K562 (cell line): Measurements from ENCODE around the gene TRPM8. TPM values are rescaled to one million over a fixed set of nuclear protein-coding genes. Genes with fewer than 3 reads are reported as not detected.

Experiments used
- ATAC-seq: fragments of 200-7000 bp; cut with Tn5 transposase; 3 replicates; pipeline ENCODE4 v1.9.1; 2020; ENCODE audit warnings: moderate library complexity
- BruUV-seq: library from RNA; stranded (reverse); fragments of 400-500 nt; replicated peaks from 2 replicates; lab custom pipeline; 2021; lab: Mats Ljungman, UMichigan
- CTCF ChIA-PET: fragments of 300-600 bp; formaldehyde crosslinking; extraction: SDS; loops from one replicate; lab custom pipeline; 2021; ENCODE audit warnings: low intra/inter-chr PET ratio; lab: Yijun Ruan, JAX
- POLR2A ChIA-PET: fragments of 300-600, 350-650 bp; sonication (Branson Sonifier 250); formaldehyde crosslinking; extraction: SDS; loops from one replicate; lab custom pipeline; 2021; ENCODE audit warnings: antibody characterized with exemption, inconsistent platforms; lab: Yijun Ruan, JAX
- DNase-seq, 4 experiments: peaks; one replicate each; pipeline versions ENCODE4 v3.0.0 to v3.0.0-alpha.2; 2011 to 2018; ENCODE audit warnings: low spot score in 3 of 4, mixed read lengths in 3 of 4; ENCODE audit errors: extremely low read depth in 1 of 4
- FAIRE-seq: peaks from 2 replicates; lab custom pipeline; 2011; peaks lifted over from hg19 to GRCh38; lab: Jason Lieb, UNC
- H2AFZ ChIP-seq: 2 replicates; pipeline ENCODE4 v1.6.0; 2011; ENCODE audit warnings: low read depth, low read length, control low read depth, inconsistent platforms
- H3K27ac ChIP-seq: fragments of 200-600 bp; 3 replicates; pipeline ENCODE4 v1.8.0; 2011; ENCODE audit warnings: low read depth, mild to moderate bottlenecking, control low read depth, inconsistent platforms, low read length, moderate library complexity, mixed read lengths; ENCODE audit errors: extremely low read depth
- H3K27me3 ChIP-seq, 2 experiments: fragments of 300-600 bp in 1 of 2; 2 replicates in 1 of 2; 3 replicates in 1 of 2; pipeline versions ENCODE4 v1.6.0 to v1.8.0; 2011; ENCODE audit warnings: inconsistent platforms in 2 of 2, low read length in 2 of 2, mild to moderate bottlenecking in 1 of 2, mixed read lengths in 1 of 2, moderate library complexity in 1 of 2; ENCODE audit not compliant: control insufficient read depth in 2 of 2, insufficient read depth in 2 of 2
- H3K36me3 ChIP-seq: fragments of 300-600 bp; 3 replicates; pipeline ENCODE4 v1.8.0; 2011; ENCODE audit warnings: mild to moderate bottlenecking, low read length, inconsistent platforms; ENCODE audit not compliant: control insufficient read depth, insufficient read depth
- H3K4me1 ChIP-seq, 2 experiments: fragments of 200-600 bp in 1 of 2; replicated peaks in 1 of 2; 2 replicates in 1 of 2; 3 replicates in 1 of 2; pipeline versions ENCODE4 v1.5.1 to v1.8.0; 2011; ENCODE audit warnings: inconsistent platforms in 2 of 2, low read length in 2 of 2, mild to moderate bottlenecking in 1 of 2, mixed read lengths in 1 of 2, moderate library complexity in 1 of 2; ENCODE audit not compliant: control insufficient read depth in 2 of 2, insufficient read depth in 2 of 2
- H3K4me2 ChIP-seq: 2 replicates; pipeline ENCODE4 v1.6.1; 2011; ENCODE audit warnings: low read length, control low read depth, inconsistent platforms, mixed read lengths; ENCODE audit not compliant: insufficient read depth
- H3K4me3 ChIP-seq: fragments of 200-600 bp; sonication (generic), shearing (Covaris generic); 2 replicates; pipeline ENCODE4 v1.5.1; 2016; ENCODE audit warnings: control low read depth, inconsistent platforms
- H3K79me2 ChIP-seq: fragments of 200-600 bp; 3 replicates; pipeline ENCODE4 v1.8.0; 2011; ENCODE audit warnings: low read length, inconsistent platforms; ENCODE audit not compliant: control insufficient read depth, insufficient read depth
- H3K9ac ChIP-seq, 2 experiments: 2 replicates each; pipeline versions ENCODE4 v1.6.0 to v1.6.1; 2011; ENCODE audit warnings: low read depth in 2 of 2, low read length in 2 of 2, control low read depth in 1 of 2, inconsistent platforms in 1 of 2, mild to moderate bottlenecking in 1 of 2, mixed read lengths in 1 of 2; ENCODE audit not compliant: insufficient read depth in 1 of 2
- H3K9me1 ChIP-seq: one replicate; pipeline ENCODE4 v1.6.0; 2011; ENCODE audit warnings: inconsistent platforms, mild to moderate bottlenecking, low read length, moderate library complexity; ENCODE audit not compliant: control insufficient read depth, insufficient read depth
- H3K9me3 ChIP-seq: replicated peaks from 2 replicates; pipeline ENCODE4 v1.5.1; 2011; ENCODE audit warnings: low read depth, low read length, inconsistent platforms; ENCODE audit not compliant: control insufficient read depth, insufficient read depth
- H4K20me1 ChIP-seq: replicated peaks from 2 replicates; pipeline ENCODE4 v1.6.1; 2011; ENCODE audit warnings: low read length, inconsistent platforms, mixed read lengths; ENCODE audit not compliant: control insufficient read depth, insufficient read depth
- FOXA1 ChIP-seq: fragments of 450-650 bp; IDR thresholded peaks from 2 replicates; pipeline ENCODE4 v1.6.1; 2016; ENCODE audit warnings: mild to moderate bottlenecking, borderline replicate concordance
- MAZ ChIP-seq, 2 experiments: fragments of 450-650 bp in 1 of 2; sonication (generic) in 1 of 2; formaldehyde crosslinking; IDR thresholded peaks in 1 of 2; conservative IDR thresholded peaks in 1 of 2; 2 replicates each; pipeline versions ENCODE4 v1.4.0 to v1.5.0; 2020; ENCODE audit warnings: mild to moderate bottlenecking in 1 of 2, missing genetic modification reagents in 1 of 2
- RAD51 ChIP-seq: fragments of 450-650 bp; IDR thresholded peaks from 2 replicates; pipeline ENCODE4 v1.7.1; 2016; ENCODE audit warnings: low read depth, mild to moderate bottlenecking, borderline replicate concordance
- RBM34 ChIP-seq: fragments of 200-400 bp; formaldehyde crosslinking; IDR thresholded peaks from 2 replicates; pipeline ENCODE4 v1.6.1; 2018; ENCODE audit warnings: low read length, borderline replicate concordance; ENCODE audit not compliant: insufficient read depth
- TRIM24 ChIP-seq, 2 experiments: fragments of 450-650 bp; IDR thresholded peaks; 2 replicates each; pipeline ENCODE4 v1.6.1; 2016
- ZFPM2 ChIP-seq: fragments of 250-450 bp; sonication (Bioruptor Pico); IDR thresholded peaks from 2 replicates; pipeline ENCODE4 v1.5.1; 2022; ENCODE audit warnings: mild to moderate bottlenecking
- ZNF12 ChIP-seq: sonication (generic); formaldehyde crosslinking; IDR thresholded peaks from 2 replicates; pipeline ENCODE4 v1.4.0; 2020; ENCODE audit warnings: mild to moderate bottlenecking, missing genetic modification reagents
- ZNF140 ChIP-seq: fragments of 250-450 bp; sonication (Bioruptor Pico); IDR thresholded peaks from 2 replicates; pipeline ENCODE4 v1.8.0; 2021; ENCODE audit warnings: moderate library complexity, mild to moderate bottlenecking, inconsistent platforms
- ZNF197 ChIP-seq: fragments of 200-800 bp; sonication (Bioruptor generic); IDR thresholded peaks from 2 replicates; pipeline ENCODE4 v1.6.1; 2016; ENCODE audit warnings: low read depth, missing genetic modification characterization, missing compliant biosample characterization
- ZNF589 ChIP-seq: fragments of 200-800 bp; sonication (Bioruptor generic); IDR thresholded peaks from 2 replicates; pipeline ENCODE4 v1.6.1; 2016; ENCODE audit warnings: low read depth, missing genetic modification characterization, missing compliant biosample characterization
- ZNF766 ChIP-seq: fragments of 200-800 bp; sonication (Bioruptor generic); conservative IDR thresholded peaks from 2 replicates; pipeline ENCODE4 v1.6.1; 2016; ENCODE audit warnings: missing genetic modification characterization, missing compliant biosample characterization
- WGBS: fragments of 100-300 bp; shearing (Covaris generic); methylation state at CpG from one replicate; pipeline ENCODE4 v1.1.6; 2016; ENCODE audit warnings: low coverage, mixed read lengths; ENCODE audit not compliant: insufficient coverage; ENCODE audit errors: missing lambda C conversion rate; 5-methylcytosine and 5-hydroxymethylcytosine counted together
- in situ Hi-C: fragments of 300-500 bp; cut with MboI; formaldehyde crosslinking; loops from 4 replicates; pipeline ENCODE4 v1.15.0; 2018; ENCODE audit warnings: inconsistent platforms, mixed read lengths
- intact Hi-C: fragments of 100-400 bp; cut with micrococcal nuclease; formaldehyde crosslinking; loops from 2 replicates; pipeline ENCODE4 v1.14.2; 2022
- polyA plus RNA-seq, 8 experiments: library from polyadenylated mRNA; depleted of rRNA in 4 of 8; stranded (reverse) in 5 of 8; unstranded in 3 of 8; fragments of >200 nt; fragmentation: Nextera tagmentation in 2 of 8; fragmentation: Illumina TruSeq in 1 of 8; extraction: Ambion mirVana in 2 of 8; extraction: Trizol in 1 of 8; gene quantifications; 2 replicates each; pipeline versions ENCODE4 v1.2.1 to v1.2.3, GENCODE V29; 2011 to 2014; ENCODE audit warnings: inconsistent platforms in 1 of 8, missing spikeins in 1 of 8
- total RNA-seq, 7 experiments: library from RNA; depleted of rRNA in 6 of 7; stranded (reverse); fragments of >200 nt in 6 of 7; fragmentation: Illumina TruSeq in 2 of 7; extraction: Trizol in 2 of 7; gene quantifications; 2 replicates each; pipeline versions ENCODE4 v1.2.1 to v1.2.3, GENCODE V29; 2011 to 2021; ENCODE audit warnings: low replicate concordance in 1 of 7
- TF ChIP-seq, protein P1 (sequence below): sonication (generic); formaldehyde crosslinking; IDR thresholded peaks from 2 replicates; pipeline ENCODE4 v1.8.0; 2022; ENCODE audit warnings: mild to moderate bottlenecking, low read depth, missing genetic modification reagents
- TF ChIP-seq, protein P2 (sequence below): fragments of 150-350 bp; IDR thresholded peaks from 2 replicates; pipeline ENCODE4 v1.6.1; 2014; ENCODE audit warnings: low read depth, mild to moderate bottlenecking, low read length, borderline replicate concordance

TRPM8 gene
- total and polyA plus RNA-seq, 9 of the 15 experiments (the other 6 are each of a cell fraction or from before 2014, with no cell fraction given): not detected

DNA sequence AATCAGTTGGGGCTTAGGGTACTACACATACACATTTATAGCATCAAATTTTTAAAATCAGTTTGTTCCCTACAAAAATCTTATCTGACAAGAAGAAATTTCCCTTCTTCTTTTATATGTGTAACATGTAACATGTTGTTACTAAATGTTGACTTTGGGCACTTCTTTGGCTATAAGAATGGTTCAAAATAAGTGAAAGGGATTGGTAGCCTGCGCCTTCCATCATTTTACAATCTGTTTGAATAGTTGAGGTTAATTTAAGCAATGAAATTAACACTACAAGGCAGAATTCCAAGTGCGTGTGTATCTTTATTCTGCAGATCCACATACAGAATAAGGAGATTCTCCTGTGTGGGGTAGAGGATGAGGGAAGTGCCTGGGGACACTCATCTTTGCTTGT is 103.2 kb downstream of the TRPM8 start:
- Histone ChIP-seq H3K9ac (no peak overlapping the region), H3K79me2 (no peaks in the 10 kb centered on the region), H3K4me2 (no peak overlapping the region), H3K9me3 (no peaks in the 10 kb centered on the region), H3K9me1 (no peaks in the 10 kb centered on the region), H3K4me3 (no peak overlapping the region), H3K27me3 (no peaks in the 10 kb centered on the region), H3K27ac (no peak overlapping the region), H4K20me1 (no peaks in the 10 kb centered on the region), H2AFZ (no peak overlapping the region), H3K4me1 (no peaks in the 10 kb centered on the region), H3K36me3 (no peaks in the 10 kb centered on the region)
- POLR2A ChIA-PET: no interaction called here
- TF ChIP-seq MAZ (CRISPR knock-in tag; conservative IDR thresholded peaks at IDR 0.05 in 1 of 2, IDR thresholded peaks at IDR 0.05 in 1 of 2) (no peak), ZNF12 (CRISPR knock-in tag) (no peak), ZFPM2 (no peak), FOXA1 (no peak), ZNF197 (no peak), ZNF589 (no peak), RBM34 (no peak), RAD51 (no peak), ZNF140 (no peak), ZNF766 (CRISPR knock-in tag) (no peak), TRIM24 (IDR thresholded peaks at IDR 0.05) (no peak)
- TF ChIP-seq, protein P1, sequence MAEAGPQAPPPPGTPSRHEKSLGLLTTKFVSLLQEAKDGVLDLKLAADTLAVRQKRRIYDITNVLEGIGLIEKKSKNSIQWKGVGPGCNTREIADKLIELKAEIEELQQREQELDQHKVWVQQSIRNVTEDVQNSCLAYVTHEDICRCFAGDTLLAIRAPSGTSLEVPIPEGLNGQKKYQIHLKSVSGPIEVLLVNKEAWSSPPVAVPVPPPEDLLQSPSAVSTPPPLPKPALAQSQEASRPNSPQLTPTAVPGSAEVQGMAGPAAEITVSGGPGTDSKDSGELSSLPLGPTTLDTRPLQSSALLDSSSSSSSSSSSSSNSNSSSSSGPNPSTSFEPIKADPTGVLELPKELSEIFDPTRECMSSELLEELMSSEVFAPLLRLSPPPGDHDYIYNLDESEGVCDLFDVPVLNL (CRISPR knock-in tag): no peak
- TF ChIP-seq, protein P2, sequence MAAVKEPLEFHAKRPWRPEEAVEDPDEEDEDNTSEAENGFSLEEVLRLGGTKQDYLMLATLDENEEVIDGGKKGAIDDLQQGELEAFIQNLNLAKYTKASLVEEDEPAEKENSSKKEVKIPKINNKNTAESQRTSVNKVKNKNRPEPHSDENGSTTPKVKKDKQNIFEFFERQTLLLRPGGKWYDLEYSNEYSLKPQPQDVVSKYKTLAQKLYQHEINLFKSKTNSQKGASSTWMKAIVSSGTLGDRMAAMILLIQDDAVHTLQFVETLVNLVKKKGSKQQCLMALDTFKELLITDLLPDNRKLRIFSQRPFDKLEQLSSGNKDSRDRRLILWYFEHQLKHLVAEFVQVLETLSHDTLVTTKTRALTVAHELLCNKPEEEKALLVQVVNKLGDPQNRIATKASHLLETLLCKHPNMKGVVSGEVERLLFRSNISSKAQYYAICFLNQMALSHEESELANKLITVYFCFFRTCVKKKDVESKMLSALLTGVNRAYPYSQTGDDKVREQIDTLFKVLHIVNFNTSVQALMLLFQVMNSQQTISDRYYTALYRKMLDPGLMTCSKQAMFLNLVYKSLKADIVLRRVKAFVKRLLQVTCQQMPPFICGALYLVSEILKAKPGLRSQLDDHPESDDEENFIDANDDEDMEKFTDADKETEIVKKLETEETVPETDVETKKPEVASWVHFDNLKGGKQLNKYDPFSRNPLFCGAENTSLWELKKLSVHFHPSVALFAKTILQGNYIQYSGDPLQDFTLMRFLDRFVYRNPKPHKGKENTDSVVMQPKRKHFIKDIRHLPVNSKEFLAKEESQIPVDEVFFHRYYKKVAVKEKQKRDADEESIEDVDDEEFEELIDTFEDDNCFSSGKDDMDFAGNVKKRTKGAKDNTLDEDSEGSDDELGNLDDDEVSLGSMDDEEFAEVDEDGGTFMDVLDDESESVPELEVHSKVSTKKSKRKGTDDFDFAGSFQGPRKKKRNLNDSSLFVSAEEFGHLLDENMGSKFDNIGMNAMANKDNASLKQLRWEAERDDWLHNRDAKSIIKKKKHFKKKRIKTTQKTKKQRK: no peak
- in situ Hi-C loops (no loop called here), intact Hi-C loops (no loop called here)
- DNase-seq (no peak), FAIRE-seq (no peak), ATAC-seq (no peak)
- BruUV-seq: no TSS peak
- 0% methylated on average over 2 of the region's 2 CpGs for WGBS
- CTCF ChIA-PET: no interaction called here
